Stimulated activated CD8-positive, alpha-beta memory T cell treated with anti-CD3 and anti-CD28 coated beads, Interleukin-12 subunit alpha, Interleukin-12 subunit beta, amount 100 ng/mL, for 24 hours (primary cell): ENCODE results near the gene MROH8.
"Not testable (repeated sequence)": the region's sequence is repeated elsewhere in the genome, so short reads cannot be mapped to it uniquely, and the experiment has no call there.

Experiments
- DNase-seq: peaks from one replicate; pipeline ENCODE4 v3.0.0-alpha.2; 2020; ENCODE audit errors: extremely low read depth

Gene MROH8

DNA sequence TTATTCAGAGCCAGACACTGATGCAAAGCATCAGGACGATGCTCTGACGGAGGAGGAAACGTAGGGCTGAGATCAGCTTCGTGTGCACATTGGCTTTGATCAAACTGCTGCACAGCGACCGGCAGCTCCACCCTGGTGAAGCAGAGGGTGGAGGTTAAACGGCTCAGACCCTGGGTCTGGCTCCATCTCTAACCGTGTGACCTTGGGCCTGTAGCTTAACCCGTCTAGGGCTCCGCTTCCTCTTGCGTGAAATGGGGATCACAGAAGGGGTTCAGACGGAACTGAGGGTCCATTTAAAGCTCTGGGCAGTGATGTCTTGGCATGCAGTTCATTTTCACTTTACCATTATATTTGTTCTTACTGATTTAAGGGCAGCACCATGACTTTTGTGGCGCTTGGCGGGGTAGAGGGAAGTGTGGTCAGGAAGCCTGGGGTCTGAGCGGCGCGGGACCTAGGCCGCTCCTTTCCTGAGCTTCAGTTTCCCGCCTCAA, 84.2 kb downstream of the MROH8 start:
- no peak for DNase-seq

DNA sequence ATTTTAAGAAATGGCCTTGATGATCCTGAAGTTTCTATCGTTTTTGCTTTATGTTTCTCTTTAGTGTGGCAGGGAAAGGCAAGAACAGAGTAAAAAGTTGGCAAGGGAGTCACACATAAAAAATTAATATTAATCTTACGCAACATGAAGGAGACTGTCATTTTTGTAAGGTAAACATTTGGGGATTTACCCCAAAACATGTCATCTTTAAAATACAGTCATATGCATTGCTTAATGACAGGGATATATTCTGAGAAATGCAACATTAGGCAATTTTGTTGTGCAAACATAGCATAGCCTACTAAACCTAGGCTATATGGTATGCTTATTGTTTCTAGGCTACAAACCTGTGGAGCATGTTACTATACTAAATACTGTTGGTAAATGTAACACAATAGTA, 88.9 kb downstream of the MROH8 start:
- DNase-seq = no peak

DNA sequence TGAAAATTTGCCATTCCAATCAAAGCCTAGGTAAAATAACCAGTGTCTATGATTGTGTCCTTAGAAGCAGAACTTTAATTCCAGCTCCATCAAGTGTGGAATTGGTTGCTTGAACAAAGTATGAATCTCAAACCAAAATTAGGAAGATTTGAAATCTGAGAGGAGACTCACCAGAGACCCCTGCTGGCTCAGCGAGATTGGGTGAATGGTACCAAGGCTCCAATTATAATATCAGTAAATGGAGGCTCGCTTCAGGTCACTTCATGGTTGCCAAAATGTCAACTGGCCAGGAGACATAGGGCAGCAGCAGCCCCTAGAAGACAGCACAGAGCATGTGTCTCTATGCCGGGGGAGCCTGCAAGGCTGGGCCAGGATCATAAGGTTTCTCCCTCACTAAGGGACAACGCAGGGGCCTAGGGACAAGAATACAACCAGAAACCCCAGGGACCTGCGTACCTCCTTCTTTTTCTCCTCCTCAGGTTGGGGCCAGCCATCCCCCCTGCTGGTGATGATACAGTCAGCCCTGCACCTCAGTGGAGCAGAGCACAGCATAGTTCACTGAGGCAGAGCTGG, 97.5 kb downstream of the MROH8 start:
- no peak for DNase-seq

DNA sequence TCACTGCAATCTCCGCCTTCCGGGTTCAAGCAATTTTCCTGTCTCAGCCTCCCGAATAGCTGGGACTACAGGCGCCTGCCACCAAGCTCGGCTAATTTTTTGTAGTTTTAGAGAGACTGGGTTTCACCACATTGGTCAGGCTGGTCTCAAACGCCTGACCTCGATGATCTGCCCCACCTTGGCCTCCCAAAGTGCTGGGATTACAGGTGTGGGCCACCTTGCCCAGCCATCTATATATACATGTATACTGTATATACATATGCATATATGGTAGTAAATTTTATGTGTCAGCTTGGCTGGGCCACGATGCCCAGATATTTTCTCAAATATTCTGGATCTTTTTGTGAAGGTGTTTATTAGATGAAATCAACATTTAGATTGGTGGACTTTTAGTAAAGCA, 102.3 kb downstream of the MROH8 start:
- no peak for DNase-seq

DNA sequence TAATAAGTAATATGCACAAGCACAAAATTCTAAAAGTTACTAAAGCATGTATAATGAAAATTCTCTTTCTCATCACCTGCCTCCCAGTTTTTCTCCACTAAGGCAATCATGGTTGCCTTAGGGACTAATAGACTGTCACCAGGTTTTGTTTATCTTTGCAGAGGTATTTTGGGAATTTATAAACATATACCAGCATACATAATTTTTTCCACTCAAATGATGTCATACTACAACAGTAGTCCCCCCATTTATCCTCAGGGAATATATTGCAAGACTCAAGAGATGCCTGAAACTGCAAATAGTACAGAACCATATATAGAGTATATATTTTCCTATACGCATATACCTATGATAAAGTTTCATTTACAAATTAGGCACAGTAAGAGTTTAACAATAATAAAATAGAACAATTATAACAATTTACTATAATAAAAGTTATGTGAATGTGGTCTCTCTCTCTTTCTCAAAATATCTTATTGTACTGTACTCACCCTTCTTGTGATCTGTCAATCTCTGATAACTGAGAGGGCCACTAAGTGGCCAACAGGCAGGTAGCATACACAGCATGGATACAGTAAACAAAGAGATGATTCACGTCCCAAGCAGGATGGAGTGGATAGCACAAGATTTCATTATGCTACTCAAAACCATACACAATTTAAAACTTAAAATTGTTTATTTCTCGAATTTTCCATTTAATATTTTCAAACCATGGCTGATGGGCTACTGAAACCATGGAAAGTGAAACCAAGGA, 103.2 kb downstream of the MROH8 start:
- DNase-seq = no peak

DNA sequence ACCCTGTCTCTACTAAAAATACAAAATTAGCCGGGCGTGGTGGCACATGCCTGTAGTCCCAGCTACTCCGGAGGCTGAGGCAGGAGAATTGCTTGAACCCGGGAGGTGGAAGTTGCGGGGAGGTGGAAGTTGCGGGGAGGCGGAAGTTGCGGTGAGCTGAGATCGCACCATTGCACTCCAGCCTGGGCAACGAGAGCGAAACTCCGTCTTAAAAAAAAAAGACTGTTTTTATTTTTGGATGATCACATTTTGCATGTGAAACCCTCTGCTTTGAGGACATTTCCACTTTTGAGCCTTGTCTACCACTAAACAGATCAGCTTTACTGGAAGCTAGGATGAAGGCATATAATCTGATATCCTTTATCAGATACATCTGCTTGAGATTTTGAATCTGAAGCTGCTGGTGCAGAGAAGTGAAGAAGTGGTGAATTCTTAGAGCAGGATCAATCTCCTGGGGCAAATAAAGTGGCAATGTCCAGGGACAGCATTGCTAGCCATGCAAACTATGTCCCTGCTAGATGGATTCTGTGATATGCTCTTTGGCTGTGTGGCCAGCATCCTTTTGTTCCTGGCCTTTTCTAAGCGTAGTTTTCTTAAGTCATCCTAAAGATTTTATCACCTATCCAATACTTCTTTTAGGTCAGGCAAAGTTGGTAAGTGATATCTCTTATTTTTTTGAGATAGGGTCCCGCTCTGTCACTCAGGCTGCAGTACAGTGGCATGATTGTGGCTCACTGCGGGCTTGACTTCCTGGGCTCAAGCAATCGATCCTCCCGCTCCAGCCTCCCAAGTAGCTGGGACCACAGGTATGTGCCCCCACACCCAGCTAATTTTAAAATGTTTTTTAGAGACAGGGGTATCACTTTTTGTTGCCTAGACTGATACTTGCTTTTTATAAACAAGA, 106.8 kb downstream of the MROH8 start:
- DNase-seq = no peak

DNA sequence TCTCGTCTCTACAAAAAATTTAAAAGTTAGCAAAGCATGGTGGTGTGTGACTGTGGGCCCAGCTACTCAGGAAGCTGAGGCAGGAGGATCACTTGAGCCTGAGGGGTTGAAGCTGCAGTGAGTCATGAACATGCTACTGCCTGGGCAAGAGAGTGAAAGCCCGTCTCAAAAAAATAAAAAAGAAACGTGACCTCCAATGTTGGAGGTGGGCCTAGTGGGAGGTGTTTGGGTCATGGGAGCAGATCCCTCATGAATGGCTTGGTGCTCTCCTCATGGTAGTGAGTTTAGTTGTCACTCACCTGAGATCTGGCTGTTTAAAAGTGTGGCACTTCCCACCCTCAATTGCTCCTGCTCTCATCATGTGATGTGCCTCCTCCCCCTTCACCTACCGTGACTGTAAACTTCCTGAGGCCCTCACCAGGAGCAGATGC, 107.9 kb downstream of the MROH8 start:
- DNase-seq = no peak

DNA sequence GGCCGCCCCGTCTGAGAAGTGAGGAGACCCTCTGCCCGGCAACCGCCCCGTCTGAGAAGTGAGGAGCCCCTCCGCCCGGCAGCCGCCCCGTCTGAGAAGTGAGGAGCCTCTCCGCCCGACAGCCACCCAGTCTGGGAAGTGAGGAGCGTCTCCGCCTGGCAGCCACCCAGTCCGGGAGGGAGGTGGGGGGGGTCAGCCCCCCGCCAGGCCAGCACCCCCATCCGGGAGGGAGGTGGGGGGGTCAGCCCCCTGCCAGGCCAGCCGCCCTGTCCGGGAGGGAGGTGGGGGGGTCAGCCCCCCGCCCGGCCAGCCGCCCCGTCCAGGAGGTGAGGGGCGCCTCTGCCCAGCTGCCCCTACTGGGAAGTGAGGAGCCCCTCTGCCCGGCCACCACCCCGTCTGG, 109.8 kb downstream of the MROH8 start:
- not testable (repeated sequence) for DNase-seq

DNA sequence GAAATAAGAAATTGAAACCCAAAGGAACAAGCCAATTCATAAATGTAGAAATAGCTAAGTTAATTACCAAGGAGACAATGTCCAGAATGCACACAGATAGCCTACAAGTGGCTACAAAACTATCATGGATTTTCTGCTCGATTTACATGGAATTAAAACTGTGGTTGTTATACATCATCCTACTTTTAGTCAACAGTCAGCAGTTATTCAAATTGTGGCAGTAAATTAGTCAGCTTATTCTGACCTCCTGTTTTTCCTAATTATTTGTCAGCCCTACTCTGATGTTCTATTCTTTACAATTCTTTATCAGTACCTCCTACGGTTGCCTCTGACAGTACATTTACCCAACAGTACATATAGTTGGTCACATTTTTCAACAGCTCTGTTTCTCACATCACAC, 113.2 kb downstream of the MROH8 start:
- DNase-seq = no peak

DNA sequence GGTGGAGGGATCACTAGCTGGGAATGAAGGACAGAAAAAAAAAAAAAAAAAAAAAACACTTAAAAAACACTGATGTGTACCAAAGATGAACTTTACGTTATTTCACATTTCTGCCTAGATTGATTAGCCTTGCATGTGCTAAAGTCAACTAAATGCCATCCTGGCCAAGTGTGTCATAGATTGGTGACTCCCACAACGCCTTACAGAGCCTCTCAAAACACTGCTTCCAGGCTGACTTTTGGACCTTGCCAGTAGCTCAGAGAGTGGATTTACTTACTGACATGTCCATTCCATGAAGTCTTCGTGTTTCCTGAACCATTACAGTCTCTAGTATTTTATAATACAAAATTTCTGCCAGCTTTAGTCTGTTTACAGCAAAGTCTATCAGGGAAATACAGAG, 124.1 kb downstream of the MROH8 start:
- no peak for DNase-seq

DNA sequence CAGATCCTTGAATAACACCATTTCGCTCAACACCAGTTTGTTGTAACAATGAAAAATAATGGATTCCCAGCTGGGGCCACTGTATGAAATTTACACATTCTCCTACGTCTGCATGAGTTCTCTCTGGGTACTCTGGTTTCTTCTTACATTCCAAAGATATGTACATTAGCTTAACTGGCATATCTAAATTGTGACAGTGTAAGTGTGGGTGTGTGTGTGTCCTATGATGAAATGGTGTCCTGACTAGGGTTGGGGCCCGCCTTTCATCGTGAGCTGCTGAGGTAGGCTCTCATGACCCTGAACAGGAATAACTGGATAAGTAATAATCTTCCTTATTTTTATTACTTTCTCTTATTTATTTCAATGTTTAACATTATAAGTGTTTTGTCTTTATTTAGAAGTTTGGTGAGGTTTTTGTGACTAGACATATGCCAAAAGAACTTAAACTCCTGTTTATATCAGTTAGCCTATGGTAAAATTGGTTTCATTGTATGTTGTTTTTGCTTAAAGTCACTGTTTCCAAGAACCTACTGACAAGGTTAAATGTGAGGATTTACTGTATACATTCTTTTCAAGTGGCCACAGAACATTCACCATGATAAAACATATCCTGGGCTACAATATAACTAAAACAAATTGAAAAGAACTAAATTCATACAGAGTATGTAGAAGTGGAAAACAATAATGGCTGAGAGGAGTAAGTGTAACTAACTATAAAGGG, 126.0 kb downstream of the MROH8 start:
- no peak for DNase-seq
